SK-N-DZ (cell line): ENCODE measurements around the gene MSH2.

Experiments
- small RNA-seq, 2 experiments: library from RNA; depleted of rRNA; stranded (forward); fragments of <200 nt; gene quantifications; one replicate each; pipeline ENCODE3, GENCODE V24; 2014

MSH2 gene

Small RNA genes lying within 50 kb of the gene (small RNA-seq; reads per million reads assigned to genes)
- gene MIR559, result 0 reads per million in 2 experiments
- gene RF00017, result 0 reads per million in 2 experiments
- 0.03 to 2.9 reads per million in 2 experiments for gene RN7SKP119
